WTC11 (cell line): ENCODE data around the gene VEGFA. TPM values are rescaled to one million over a fixed set of nuclear protein-coding genes. Genes with fewer than 3 reads are reported as not detected.

Experiments
- ATAC-seq: fragments of 200-7000 bp; cut with Tn5 transposase; 2 replicates; pipeline ENCODE4 v1.10.0; 2021; ENCODE audit warnings: mild to moderate bottlenecking, moderate library complexity
- CTCF ChIA-PET: fragments of 300-600 bp; sonication (Branson Sonifier 250); formaldehyde crosslinking; loops from one replicate; lab custom pipeline; 2021; ENCODE audit warnings: antibody characterized with exemption; lab: Charles Lee
- POLR2A ChIA-PET: fragments of 350-600 bp; sonication (Branson Sonifier 250); formaldehyde crosslinking; loops from one replicate; lab custom pipeline; 2021; ENCODE audit warnings: antibody characterized with exemption; lab: Charles Lee
- DNase-seq: peaks from one replicate; pipeline ENCODE4 v3.0.0; 2021; ENCODE audit warnings: low spot score
- H3K27ac Mint-ChIP-seq: 2 replicates; pipeline ENCODE4 v1.8.0; 2021; ENCODE audit warnings: mixed read lengths
- H3K27me3 Mint-ChIP-seq: 2 replicates; pipeline ENCODE4 v1.8.0; 2021; ENCODE audit warnings: low read depth, mild to moderate bottlenecking, moderate library complexity, mixed read lengths
- H3K36me3 Mint-ChIP-seq: 2 replicates; pipeline ENCODE4 v1.8.0; 2021; ENCODE audit warnings: mixed read lengths
- H3K4me1 Mint-ChIP-seq: 2 replicates; pipeline ENCODE4 v1.8.0; 2022; ENCODE audit warnings: mixed read lengths
- H3K4me3 Mint-ChIP-seq: 2 replicates; pipeline ENCODE4 v1.8.0; 2021; ENCODE audit warnings: mild to moderate bottlenecking, moderate library complexity, mixed read lengths
- H3K9me3 Mint-ChIP-seq: 2 replicates; pipeline ENCODE4 v1.8.0; 2021; ENCODE audit warnings: mixed read lengths
- EMX1 ChIP-seq: fragments of 250-450 bp; sonication (Bioruptor Pico); IDR thresholded peaks from 2 replicates; pipeline ENCODE4 v1.8.0; 2021; ENCODE audit warnings: mild to moderate bottlenecking
- SP1 ChIP-seq: sonication (generic); formaldehyde crosslinking; conservative IDR thresholded peaks from 2 replicates; pipeline ENCODE4 v1.8.1; 2022; ENCODE audit warnings: missing genetic modification reagents
- ZNF219 ChIP-seq: sonication (generic); formaldehyde crosslinking; IDR thresholded peaks from 2 replicates; pipeline ENCODE4 v1.8.0; 2023; ENCODE audit warnings: missing genetic modification reagents, mild to moderate bottlenecking, borderline replicate concordance
- total RNA-seq: library from RNA; stranded (reverse); gene quantifications from 3 replicates; pipeline ENCODE4 v1.2.3, GENCODE V29; 2021
- TF ChIP-seq, protein P1 (sequence below): sonication (generic); formaldehyde crosslinking; IDR thresholded peaks from 2 replicates; pipeline ENCODE4 v1.8.1; 2023; ENCODE audit warnings: mild to moderate bottlenecking, missing genetic modification reagents, borderline replicate concordance
- TF ChIP-seq, protein P2 (sequence below): sonication (generic); formaldehyde crosslinking; IDR thresholded peaks from 2 replicates; pipeline ENCODE4 v1.8.1; 2022; ENCODE audit warnings: low read depth, missing genetic modification reagents, borderline replicate concordance
- TF ChIP-seq, protein P3 (sequence below): sonication (generic); formaldehyde crosslinking; IDR thresholded peaks from 2 replicates; pipeline ENCODE4 v1.8.1; 2022; ENCODE audit warnings: mild to moderate bottlenecking, missing genetic modification reagents, moderate library complexity, borderline replicate concordance
- TF ChIP-seq, protein P4 (sequence below): sonication (generic); formaldehyde crosslinking; IDR thresholded peaks from 2 replicates; pipeline ENCODE4 v1.8.0; 2023; ENCODE audit warnings: missing genetic modification reagents, mild to moderate bottlenecking, borderline replicate concordance

Gene VEGFA
- total RNA-seq, 1 experiment from 2014 or later = 43.8 TPM

DNA sequence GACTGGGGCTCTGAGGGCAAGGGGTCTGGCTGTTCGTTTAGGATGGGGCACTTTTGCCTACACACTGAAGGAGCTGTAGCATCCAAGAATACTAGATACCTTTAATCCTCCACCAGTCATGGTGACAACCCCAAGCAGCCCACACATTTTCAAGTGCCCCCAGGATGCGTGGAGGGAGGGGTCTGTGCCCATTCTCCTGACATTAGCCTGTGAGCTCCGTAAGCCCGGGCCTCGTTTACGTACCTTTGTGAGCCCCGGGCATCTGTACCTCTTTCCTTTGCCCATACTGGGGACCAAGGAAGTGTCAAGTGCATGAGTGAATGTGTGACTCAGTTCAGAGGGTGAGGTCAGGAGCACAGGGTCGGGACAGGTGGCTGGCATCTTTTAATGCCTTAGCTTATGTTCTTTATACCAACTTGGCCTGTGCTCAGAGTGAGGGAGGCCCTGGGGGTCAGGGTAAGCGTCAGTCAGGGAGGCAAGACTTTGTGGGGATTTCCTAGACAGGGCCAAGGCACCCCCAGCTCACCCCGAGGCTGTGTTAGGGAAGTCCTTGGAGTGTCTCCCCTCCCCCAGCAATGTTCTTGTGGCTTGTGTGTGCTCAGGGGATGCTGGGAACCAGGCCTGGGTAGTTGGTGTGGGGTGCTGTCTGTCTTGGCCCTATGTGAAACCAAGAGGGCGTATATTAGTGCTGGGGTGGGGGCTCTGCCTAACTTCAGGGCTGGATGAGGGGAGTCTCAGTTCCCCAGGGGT lies 12.9 kb downstream of the VEGFA start (continued):
- TF ChIP-seq, protein P1, sequence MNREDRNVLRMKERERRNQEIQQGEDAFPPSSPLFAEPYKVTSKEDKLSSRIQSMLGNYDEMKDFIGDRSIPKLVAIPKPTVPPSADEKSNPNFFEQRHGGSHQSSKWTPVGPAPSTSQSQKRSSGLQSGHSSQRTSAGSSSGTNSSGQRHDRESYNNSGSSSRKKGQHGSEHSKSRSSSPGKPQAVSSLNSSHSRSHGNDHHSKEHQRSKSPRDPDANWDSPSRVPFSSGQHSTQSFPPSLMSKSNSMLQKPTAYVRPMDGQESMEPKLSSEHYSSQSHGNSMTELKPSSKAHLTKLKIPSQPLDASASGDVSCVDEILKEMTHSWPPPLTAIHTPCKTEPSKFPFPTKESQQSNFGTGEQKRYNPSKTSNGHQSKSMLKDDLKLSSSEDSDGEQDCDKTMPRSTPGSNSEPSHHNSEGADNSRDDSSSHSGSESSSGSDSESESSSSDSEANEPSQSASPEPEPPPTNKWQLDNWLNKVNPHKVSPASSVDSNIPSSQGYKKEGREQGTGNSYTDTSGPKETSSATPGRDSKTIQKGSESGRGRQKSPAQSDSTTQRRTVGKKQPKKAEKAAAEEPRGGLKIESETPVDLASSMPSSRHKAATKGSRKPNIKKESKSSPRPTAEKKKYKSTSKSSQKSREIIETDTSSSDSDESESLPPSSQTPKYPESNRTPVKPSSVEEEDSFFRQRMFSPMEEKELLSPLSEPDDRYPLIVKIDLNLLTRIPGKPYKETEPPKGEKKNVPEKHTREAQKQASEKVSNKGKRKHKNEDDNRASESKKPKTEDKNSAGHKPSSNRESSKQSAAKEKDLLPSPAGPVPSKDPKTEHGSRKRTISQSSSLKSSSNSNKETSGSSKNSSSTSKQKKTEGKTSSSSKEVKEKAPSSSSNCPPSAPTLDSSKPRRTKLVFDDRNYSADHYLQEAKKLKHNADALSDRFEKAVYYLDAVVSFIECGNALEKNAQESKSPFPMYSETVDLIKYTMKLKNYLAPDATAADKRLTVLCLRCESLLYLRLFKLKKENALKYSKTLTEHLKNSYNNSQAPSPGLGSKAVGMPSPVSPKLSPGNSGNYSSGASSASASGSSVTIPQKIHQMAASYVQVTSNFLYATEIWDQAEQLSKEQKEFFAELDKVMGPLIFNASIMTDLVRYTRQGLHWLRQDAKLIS (CRISPR knock-in tag) = no peak
- TF ChIP-seq, protein P2, sequence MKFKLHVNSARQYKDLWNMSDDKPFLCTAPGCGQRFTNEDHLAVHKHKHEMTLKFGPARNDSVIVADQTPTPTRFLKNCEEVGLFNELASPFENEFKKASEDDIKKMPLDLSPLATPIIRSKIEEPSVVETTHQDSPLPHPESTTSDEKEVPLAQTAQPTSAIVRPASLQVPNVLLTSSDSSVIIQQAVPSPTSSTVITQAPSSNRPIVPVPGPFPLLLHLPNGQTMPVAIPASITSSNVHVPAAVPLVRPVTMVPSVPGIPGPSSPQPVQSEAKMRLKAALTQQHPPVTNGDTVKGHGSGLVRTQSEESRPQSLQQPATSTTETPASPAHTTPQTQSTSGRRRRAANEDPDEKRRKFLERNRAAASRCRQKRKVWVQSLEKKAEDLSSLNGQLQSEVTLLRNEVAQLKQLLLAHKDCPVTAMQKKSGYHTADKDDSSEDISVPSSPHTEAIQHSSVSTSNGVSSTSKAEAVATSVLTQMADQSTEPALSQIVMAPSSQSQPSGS (CRISPR knock-in tag) = no peak
- TF ChIP-seq, protein P3, sequence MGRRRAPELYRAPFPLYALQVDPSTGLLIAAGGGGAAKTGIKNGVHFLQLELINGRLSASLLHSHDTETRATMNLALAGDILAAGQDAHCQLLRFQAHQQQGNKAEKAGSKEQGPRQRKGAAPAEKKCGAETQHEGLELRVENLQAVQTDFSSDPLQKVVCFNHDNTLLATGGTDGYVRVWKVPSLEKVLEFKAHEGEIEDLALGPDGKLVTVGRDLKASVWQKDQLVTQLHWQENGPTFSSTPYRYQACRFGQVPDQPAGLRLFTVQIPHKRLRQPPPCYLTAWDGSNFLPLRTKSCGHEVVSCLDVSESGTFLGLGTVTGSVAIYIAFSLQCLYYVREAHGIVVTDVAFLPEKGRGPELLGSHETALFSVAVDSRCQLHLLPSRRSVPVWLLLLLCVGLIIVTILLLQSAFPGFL = no peak
- no peak for TF ChIP-seq SP1
- TF ChIP-seq, protein P4, sequence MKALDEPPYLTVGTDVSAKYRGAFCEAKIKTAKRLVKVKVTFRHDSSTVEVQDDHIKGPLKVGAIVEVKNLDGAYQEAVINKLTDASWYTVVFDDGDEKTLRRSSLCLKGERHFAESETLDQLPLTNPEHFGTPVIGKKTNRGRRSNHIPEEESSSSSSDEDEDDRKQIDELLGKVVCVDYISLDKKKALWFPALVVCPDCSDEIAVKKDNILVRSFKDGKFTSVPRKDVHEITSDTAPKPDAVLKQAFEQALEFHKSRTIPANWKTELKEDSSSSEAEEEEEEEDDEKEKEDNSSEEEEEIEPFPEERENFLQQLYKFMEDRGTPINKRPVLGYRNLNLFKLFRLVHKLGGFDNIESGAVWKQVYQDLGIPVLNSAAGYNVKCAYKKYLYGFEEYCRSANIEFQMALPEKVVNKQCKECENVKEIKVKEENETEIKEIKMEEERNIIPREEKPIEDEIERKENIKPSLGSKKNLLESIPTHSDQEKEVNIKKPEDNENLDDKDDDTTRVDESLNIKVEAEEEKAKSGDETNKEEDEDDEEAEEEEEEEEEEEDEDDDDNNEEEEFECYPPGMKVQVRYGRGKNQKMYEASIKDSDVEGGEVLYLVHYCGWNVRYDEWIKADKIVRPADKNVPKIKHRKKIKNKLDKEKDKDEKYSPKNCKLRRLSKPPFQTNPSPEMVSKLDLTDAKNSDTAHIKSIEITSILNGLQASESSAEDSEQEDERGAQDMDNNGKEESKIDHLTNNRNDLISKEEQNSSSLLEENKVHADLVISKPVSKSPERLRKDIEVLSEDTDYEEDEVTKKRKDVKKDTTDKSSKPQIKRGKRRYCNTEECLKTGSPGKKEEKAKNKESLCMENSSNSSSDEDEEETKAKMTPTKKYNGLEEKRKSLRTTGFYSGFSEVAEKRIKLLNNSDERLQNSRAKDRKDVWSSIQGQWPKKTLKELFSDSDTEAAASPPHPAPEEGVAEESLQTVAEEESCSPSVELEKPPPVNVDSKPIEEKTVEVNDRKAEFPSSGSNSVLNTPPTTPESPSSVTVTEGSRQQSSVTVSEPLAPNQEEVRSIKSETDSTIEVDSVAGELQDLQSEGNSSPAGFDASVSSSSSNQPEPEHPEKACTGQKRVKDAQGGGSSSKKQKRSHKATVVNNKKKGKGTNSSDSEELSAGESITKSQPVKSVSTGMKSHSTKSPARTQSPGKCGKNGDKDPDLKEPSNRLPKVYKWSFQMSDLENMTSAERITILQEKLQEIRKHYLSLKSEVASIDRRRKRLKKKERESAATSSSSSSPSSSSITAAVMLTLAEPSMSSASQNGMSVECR = no peak

DNA sequence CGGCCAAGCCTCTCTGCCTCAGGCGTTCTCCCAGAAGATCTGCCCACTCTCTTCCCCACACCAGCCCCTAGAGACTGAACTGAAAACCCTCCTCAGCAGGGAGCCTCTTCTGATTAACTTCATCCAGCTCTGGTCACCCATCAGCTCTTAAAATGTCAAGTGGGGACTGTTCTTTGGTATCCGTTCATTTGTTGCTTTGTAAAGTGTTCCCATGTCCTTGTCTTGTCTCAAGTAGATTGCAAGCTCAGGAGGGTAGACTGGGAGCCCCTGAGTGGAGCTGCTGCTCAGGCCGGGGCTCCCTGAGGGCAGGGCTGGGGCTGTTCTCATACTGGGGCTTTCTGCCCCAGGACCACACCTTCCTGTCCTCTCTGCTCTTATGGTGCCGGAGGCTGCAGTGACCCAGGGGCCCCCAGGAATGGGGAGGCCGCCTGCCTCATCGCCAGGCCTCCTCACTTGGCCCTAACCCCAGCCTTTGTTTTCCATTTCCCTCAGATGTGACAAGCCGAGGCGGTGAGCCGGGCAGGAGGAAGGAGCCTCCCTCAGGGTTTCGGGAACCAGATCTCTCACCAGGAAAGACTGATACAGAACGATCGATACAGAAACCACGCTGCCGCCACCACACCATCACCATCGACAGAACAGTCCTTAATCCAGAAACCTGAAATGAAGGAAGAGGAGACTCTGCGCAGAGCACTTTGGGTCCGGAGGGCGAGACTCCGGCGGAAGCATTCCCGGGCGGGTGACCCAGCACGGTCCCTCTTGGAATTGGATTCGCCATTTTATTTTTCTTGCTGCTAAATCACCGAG lies 14.2 kb downstream of the VEGFA start:
- Mint-ChIP-seq H3K36me3 (peaks cover 48% of the 10 kb centered on the region), H3K4me1 (no peaks in the 10 kb centered on the region), H3K9me3 (no peaks in the 10 kb centered on the region), H3K27ac (no peak overlapping the region), H3K27me3 (no peaks in the 10 kb centered on the region), H3K4me3 (no peak overlapping the region)
- DNase-seq = no peak
- ATAC-seq = no peak
- ChIA-PET CTCF (interaction anchor here (0.6 kb wide), 1 partner anchor 80 kb away, joined by 7 read pairs; no protein-coding TSS in a partner anchor), POLR2A (interaction anchor here (1.8 kb wide), 1 partner anchor 14 kb away, joined by 6 read pairs; the partner anchor contains the start of gene VEGFA)
- TF ChIP-seq ZNF219 (CRISPR knock-in tag) = no peak
- no peak for TF ChIP-seq SP1
- no peak for TF ChIP-seq EMX1 (CRISPR knock-in tag)
- TF ChIP-seq, protein P4 = no peak
